Lung microvascular endothelial cell (primary cell): ENCODE data around the gene TMEM158. TPM values are rescaled to one million over a fixed set of nuclear protein-coding genes. Genes with fewer than 3 reads are reported as not detected.

Experiments used
- total RNA-seq: library from RNA; depleted of rRNA; stranded (reverse); fragments of >200 nt; gene quantifications from 2 replicates; pipeline ENCODE4 v1.2.1, GENCODE V29; 2014

Gene TMEM158
- total RNA-seq, 1 donor from 2014 or later = 2.8 TPM

Other genes starting within 250 kb of the TMEM158 start
- 0.20 and 0.22 TPM in 2 replicates for gene CLEC3B, start 200.0 kb downstream of the TMEM158 start, total RNA-seq
- under 0.01 and 0.44 TPM in 2 replicates for gene CDCP1, start 79.9 kb downstream of the TMEM158 start, total RNA-seq
- 14.6 and 20.0 TPM in 2 replicates for gene LARS2, start 162.3 kb upstream of the TMEM158 start, total RNA-seq